ENCODE measurements around the gene RLN1.

DNA sequence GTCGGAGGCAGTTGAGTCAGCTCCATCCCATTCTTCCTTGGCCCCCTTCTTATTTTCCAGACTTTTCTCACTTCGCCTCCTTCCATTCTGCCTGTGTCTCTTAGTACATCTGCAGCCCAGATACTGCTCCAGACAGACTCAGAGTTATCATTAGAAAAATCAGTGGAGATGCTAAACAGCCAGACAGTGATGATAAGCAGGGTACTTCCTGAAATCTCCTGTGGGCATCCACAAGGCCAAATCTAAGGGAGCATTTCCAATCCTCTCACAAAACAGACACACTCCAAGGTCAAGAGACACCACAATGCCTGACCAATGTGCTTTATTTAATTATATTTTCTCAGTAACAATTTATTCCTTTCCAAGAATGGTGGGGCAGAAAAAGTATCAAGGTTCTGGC lies 14.5 kb upstream of the RLN1 start:
- TF ChIP-seq, protein P1, sequence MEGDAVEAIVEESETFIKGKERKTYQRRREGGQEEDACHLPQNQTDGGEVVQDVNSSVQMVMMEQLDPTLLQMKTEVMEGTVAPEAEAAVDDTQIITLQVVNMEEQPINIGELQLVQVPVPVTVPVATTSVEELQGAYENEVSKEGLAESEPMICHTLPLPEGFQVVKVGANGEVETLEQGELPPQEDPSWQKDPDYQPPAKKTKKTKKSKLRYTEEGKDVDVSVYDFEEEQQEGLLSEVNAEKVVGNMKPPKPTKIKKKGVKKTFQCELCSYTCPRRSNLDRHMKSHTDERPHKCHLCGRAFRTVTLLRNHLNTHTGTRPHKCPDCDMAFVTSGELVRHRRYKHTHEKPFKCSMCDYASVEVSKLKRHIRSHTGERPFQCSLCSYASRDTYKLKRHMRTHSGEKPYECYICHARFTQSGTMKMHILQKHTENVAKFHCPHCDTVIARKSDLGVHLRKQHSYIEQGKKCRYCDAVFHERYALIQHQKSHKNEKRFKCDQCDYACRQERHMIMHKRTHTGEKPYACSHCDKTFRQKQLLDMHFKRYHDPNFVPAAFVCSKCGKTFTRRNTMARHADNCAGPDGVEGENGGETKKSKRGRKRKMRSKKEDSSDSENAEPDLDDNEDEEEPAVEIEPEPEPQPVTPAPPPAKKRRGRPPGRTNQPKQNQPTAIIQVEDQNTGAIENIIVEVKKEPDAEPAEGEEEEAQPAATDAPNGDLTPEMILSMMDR (IDR thresholded peaks at IDR 0.05), result no peak
- no peak for TF ChIP-seq POLR2A (IDR thresholded peaks at IDR 0.05)

Measured in lower leg skin (tissue), 3 donors.